Kidney (tissue), 14 donors: Measurements from ENCODE around the gene AGRN. TPM values are rescaled to one million over a fixed set of nuclear protein-coding genes. Genes with fewer than 3 reads are reported as not detected.
A peak's percentile ranks its signal among the peaks of the same experiment; 100 is the strongest.
"Not testable (repeated sequence)": the region's sequence is repeated elsewhere in the genome, so short reads cannot be mapped to it uniquely, and the experiment has no call there.

Experiments
- DNase-seq, 5 donors: peaks; one replicate each; pipeline ENCODE4 v3.0.0-alpha.2; 2013 to 2020
- FAIRE-seq: peaks from 2 replicates; lab custom pipeline; 2012; peaks lifted over from hg19 to GRCh38; lab: Jason Lieb, UNC
- H3K27ac ChIP-seq, 2 donors: one replicate each; pipeline ENCODE4 v1.7.0; 2013; ENCODE audit warnings: low read depth in 2 of 2, low read length in 2 of 2, inconsistent platforms in 1 of 2
- H3K27me3 ChIP-seq: one replicate; pipeline ENCODE4 v1.7.1; 2013; ENCODE audit warnings: low read length, inconsistent platforms; ENCODE audit not compliant: control insufficient read depth, insufficient read depth
- H3K36me3 ChIP-seq, 3 donors: one replicate each; pipeline versions ENCODE4 v1.7.0 to v1.7.1; 2013; ENCODE audit warnings: low read length in 3 of 3, control low read depth in 1 of 3, inconsistent platforms in 1 of 3; ENCODE audit not compliant: insufficient read depth in 3 of 3, control insufficient read depth in 2 of 3
- H3K4me1 ChIP-seq, 3 donors: one replicate each; pipeline versions ENCODE4 v1.7.0 to v1.7.1; 2013; ENCODE audit warnings: low read length in 3 of 3, inconsistent platforms in 1 of 3, low read depth in 1 of 3; ENCODE audit not compliant: control insufficient read depth in 2 of 3, insufficient read depth in 2 of 3
- H3K4me3 ChIP-seq, 3 donors: one replicate each; pipeline versions ENCODE4 v1.7.0 to v1.8.1; 2013; ENCODE audit warnings: low read length in 3 of 3, control low read depth in 1 of 3, inconsistent platforms in 1 of 3
- H3K9ac ChIP-seq, 3 donors: one replicate each; pipeline versions ENCODE4 v1.7.0 to v1.7.1; 2013; ENCODE audit warnings: low read length in 3 of 3, control low read depth in 1 of 3, inconsistent platforms in 1 of 3
- H3K9me3 ChIP-seq, 3 donors: one replicate each; pipeline versions ENCODE4 v1.7.0 to v1.7.1; 2013; ENCODE audit warnings: low read length in 3 of 3, control low read depth in 1 of 3, inconsistent platforms in 1 of 3; ENCODE audit not compliant: control insufficient read depth in 2 of 3, insufficient read depth in 1 of 3
- intact Hi-C: fragments of 100-400 bp; cut with DNase I; formaldehyde crosslinking; loops from one replicate; pipeline ENCODE4 v1.11.1; 2022
- polyA plus RNA-seq: library from polyadenylated mRNA; stranded (reverse); fragments of 350-450 nt; fragmentation: Illumina TruSeq; extraction: RNeasy Lipid Tissue Mini Kit (QIAGEN cat#74804); gene quantifications from one replicate; pipeline ENCODE4 v1.2.3, GENCODE V29; 2014; ENCODE audit warnings: low read depth, low replicate concordance; ENCODE audit not compliant: insufficient read depth
- total RNA-seq: library from RNA; stranded (reverse); fragmentation: NEBNext Ultra II Directional; extraction: Animal tissue kit (Norgen Biotek cat#: 25700); gene quantifications from one replicate; pipeline ENCODE4 v1.2.1, GENCODE V29; 2021
- TF ChIP-seq, protein P1 (sequence below): IDR thresholded peaks from 3 replicates; pipeline ENCODE4 v1.5.1; 2012; ENCODE audit warnings: mild to moderate bottlenecking, moderate library complexity, borderline replicate concordance; ENCODE audit not compliant: insufficient read depth; ENCODE audit errors: extremely low read depth
- donor health status: control.
- donor health status: control.
- donor health status: control.
- donor health status: control.
- donor health status: control.
- donor health status: DM: yes; HTN: yes; CAD: no.
- donor health status: Normal renal cell carcinoma (clear cell type).

Gene AGRN
- total and polyA plus RNA-seq, 2 donors from 2014 or later = 78.5 to 261 TPM

DNA sequence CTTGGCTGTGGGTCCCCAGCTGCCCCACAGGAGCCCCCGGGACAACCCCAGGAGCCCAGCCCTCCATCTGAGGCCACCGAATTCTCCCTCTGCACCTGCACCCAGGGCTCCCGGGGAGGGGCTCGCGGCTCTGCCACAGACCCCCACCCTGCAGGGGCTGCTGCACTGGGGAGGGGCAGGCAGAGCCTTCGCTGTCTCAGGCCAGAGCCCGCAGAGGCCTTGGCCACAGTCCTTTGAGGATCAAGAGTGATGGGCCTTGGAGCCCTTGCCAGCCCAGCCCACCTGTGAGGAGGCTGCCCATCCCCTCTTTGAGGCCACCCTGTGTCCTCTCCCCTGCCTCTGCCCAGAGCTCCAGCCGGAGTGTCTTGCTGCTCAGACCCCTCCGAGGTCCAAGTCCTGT, 44.6 kb upstream of the AGRN start:
- Histone ChIP-seq H3K9ac (no peak overlapping the region), H3K4me1 (peaks cover 0 to 8% (median 0%) of the 10 kb centered on the region in 3 donors), H3K36me3 (no peaks in the 10 kb centered on the region), H3K4me3 (no peak overlapping the region), H3K9me3 (no peaks in the 10 kb centered on the region), H3K27me3 (peaks cover 2% of the 10 kb centered on the region), H3K27ac (no peak overlapping the region)
- TF ChIP-seq, protein P1, sequence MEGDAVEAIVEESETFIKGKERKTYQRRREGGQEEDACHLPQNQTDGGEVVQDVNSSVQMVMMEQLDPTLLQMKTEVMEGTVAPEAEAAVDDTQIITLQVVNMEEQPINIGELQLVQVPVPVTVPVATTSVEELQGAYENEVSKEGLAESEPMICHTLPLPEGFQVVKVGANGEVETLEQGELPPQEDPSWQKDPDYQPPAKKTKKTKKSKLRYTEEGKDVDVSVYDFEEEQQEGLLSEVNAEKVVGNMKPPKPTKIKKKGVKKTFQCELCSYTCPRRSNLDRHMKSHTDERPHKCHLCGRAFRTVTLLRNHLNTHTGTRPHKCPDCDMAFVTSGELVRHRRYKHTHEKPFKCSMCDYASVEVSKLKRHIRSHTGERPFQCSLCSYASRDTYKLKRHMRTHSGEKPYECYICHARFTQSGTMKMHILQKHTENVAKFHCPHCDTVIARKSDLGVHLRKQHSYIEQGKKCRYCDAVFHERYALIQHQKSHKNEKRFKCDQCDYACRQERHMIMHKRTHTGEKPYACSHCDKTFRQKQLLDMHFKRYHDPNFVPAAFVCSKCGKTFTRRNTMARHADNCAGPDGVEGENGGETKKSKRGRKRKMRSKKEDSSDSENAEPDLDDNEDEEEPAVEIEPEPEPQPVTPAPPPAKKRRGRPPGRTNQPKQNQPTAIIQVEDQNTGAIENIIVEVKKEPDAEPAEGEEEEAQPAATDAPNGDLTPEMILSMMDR = no peak
- intact Hi-C loops = no loop called here
- FAIRE-seq (no peak), DNase-seq (no peak)

DNA sequence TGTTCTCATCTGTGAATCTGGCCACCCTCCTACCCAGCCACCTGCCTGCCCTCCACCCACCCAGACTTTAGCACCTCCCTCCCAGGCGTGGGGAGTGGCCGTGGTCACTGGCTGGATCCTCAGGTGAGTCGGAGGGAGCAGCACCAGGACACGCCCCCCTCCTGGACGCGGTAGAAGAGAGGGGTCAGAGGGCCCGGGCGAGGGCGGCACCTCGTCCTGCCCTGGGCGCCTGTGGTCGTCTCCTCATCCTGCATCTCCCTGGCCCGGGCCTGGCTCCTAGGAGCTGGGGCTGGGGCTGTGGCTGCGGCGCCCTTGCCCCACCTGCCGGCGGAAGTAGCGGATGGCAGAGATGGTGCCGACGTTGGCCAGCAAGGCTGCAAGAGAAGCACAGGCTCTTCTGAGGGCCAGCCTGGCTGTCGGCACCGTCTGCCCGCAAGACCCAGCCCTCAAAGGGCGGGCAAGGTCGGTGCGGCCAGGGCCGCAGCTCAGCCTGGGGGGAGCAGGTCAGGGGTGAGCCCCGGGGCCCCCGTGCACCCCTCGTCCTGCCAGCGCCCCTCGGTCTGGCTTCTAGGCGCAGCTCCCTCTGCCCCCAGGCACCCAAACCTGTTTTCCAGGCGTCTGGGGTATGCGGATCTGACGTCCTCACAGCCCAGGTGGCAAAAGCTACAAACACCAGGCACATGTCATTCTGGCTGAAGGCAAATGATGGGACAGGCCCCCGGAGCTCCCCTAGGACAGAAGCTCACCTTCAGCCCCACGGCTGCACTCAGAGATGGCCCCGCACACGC, 43.8 kb upstream of the AGRN start:
- TF ChIP-seq, protein P1 = peak; percentile 44
- peak overlapping the region in 1 of 3 donors; percentile 25 for H3K4me3 ChIP-seq

DNA sequence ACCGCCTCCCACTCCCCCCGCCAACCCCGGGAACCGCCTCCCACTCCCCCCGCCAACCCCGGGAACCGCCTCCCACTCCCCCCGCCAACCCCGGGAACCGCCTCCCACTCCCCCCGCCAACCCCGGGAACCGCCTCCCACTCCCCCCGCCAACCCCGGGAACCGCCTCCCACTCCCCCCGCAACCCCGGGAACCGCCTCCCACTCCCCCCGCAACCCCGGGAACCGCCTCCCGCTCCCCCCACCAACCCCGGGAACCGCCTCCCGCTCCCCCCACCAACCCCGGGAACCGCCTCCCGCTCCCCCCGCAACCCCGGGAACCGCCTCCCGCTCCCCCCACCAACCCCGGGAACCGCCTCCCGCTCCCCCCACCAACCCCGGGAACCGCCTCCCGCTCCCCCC, 43.1 kb upstream of the AGRN start:
- H3K27ac ChIP-seq, H3K36me3 ChIP-seq, H3K9me3 ChIP-seq, H3K4me1 ChIP-seq, intact Hi-C loops, H3K9ac ChIP-seq, H3K27me3 ChIP-seq, FAIRE-seq, H3K4me3 ChIP-seq, DNase-seq: not testable (repeated sequence)

More for the DNA sequence above, 43.8 kb upstream of the AGRN start:
- Histone ChIP-seq H3K9me3 (no peaks in the 10 kb centered on the region), H3K27me3 (no peaks in the 10 kb centered on the region), H3K27ac (no peak overlapping the region), H3K4me1 (peaks cover 0 to 8% (median 0%) of the 10 kb centered on the region in 3 donors), H3K36me3 (no peaks in the 10 kb centered on the region), H3K9ac (no peak overlapping the region)
- DNase-seq = peak in 4 of 5 donors; percentile 76 to 90 (median 83)
- intact Hi-C loops = no loop called here
- no peak for FAIRE-seq

DNA sequence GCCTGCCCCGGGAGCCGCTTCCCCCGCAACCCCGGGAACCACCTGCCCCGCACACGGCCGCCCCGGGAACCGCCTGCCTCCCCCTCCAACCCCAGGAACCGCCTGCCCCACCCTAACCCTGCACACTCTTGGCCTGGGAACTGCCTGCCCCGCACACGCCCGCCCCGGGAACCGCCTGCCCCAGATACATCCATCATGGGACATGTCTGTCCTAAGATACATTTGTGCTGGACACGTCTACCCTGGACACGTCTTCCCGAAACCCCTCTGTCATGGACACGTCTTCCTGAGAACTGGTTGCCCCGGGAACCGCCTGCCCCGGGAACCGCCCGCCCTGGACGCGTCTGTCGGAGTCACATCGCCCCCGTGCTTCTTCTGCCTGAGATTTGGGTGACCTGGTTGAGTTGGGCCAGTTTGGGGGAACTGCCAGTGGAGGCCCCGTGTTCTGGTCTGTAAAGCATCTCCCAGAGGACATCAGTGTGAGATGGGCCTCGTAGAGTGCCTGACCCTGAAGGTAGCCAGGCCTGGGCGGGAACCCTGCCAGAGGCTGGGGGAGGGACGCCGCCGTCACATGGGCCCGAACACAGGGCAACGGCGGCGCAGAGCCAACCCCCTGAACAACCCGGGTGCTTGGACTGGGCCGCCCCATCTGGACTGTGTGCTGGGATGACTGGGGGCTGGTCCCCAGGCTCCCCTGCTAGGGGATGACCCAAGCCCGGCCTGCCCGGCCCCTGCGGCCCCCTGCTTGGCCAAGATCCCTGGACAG, 41.7 kb upstream of the AGRN start:
- FAIRE-seq = no peak

More for the DNA sequence above, 41.7 kb upstream of the AGRN start:
- Histone ChIP-seq H3K4me1 (peaks cover 0 to 8% (median 0%) of the 10 kb centered on the region in 3 donors), H3K9ac (no peak overlapping the region), H3K36me3 (no peaks in the 10 kb centered on the region), H3K27ac (no peak overlapping the region), H3K4me3 (no peak overlapping the region), H3K27me3 (no peaks in the 10 kb centered on the region), H3K9me3 (no peaks in the 10 kb centered on the region)
- TF ChIP-seq, protein P1 = no peak
- intact Hi-C loops = no loop called here
- DNase-seq = peak in 2 of 5 donors; percentile 47 to 69
